Activated CD4-positive, alpha-beta T cell treated with anti-CD3 and anti-CD28 coated beads, Interleukin-2, amount 50 U/mL, for 4 hours (primary cell): ENCODE data around the gene ADAM23.
"Not testable (repeated sequence)": the region's sequence is repeated elsewhere in the genome, so short reads cannot be mapped to it uniquely, and the experiment has no call there.

Source experiments
- DNase-seq, 2 experiments: peaks; one replicate each; pipeline ENCODE4 v3.0.0-alpha.2; 2020

ADAM23 gene, protein sequence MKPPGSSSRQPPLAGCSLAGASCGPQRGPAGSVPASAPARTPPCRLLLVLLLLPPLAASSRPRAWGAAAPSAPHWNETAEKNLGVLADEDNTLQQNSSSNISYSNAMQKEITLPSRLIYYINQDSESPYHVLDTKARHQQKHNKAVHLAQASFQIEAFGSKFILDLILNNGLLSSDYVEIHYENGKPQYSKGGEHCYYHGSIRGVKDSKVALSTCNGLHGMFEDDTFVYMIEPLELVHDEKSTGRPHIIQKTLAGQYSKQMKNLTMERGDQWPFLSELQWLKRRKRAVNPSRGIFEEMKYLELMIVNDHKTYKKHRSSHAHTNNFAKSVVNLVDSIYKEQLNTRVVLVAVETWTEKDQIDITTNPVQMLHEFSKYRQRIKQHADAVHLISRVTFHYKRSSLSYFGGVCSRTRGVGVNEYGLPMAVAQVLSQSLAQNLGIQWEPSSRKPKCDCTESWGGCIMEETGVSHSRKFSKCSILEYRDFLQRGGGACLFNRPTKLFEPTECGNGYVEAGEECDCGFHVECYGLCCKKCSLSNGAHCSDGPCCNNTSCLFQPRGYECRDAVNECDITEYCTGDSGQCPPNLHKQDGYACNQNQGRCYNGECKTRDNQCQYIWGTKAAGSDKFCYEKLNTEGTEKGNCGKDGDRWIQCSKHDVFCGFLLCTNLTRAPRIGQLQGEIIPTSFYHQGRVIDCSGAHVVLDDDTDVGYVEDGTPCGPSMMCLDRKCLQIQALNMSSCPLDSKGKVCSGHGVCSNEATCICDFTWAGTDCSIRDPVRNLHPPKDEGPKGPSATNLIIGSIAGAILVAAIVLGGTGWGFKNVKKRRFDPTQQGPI

DNA sequence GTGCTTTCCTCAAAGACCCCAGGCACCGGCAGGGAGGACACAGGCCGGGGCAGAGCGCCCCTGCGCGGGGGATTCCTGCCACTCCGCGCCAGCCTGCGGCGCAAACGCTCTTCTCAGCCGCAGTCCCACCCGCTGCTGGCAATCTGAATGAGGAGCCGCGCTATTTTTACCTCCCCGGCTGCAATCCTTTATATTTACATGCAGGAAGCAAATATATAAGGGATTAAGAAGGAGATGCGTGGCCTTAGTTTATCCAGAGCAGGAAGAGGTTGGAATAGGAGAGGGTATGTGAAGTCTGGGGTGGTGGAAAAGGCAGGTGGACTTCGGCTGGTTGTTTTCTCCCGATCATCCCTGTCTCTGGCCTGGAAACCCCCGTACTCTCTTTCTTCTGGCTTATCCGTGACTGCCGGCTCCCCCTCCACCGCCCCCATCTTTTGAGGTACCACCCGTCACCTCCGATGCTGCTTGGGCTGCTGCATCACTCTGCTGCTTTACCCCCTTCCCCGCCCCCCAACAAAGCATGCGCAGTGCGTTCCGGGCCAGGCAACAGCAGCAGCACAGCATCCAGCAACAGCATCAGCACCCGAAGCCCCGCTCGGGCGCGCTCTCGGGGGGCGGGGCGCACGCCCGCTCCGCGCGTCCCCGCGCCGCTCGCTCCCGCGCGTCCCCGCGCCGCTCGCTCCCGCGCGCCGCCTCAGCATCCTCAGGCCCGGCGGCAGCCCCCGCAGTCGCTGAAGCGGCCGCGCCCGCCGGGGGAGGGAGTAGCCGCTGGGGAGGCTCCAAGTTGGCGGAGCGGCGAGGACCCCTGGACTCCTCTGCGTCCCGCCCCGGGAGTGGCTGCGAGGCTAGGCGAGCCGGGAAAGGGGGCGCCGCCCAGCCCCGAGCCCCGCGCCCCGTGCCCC, at the start of gene ADAM23:
Gene ADAM23, plus strand, starts transcription at position 700 of the 902 bp plus-strand sequence. CDS start 335 bp downstream, outside the sequence.
- DNase-seq, result peak; percentile 30 to 34

DNA sequence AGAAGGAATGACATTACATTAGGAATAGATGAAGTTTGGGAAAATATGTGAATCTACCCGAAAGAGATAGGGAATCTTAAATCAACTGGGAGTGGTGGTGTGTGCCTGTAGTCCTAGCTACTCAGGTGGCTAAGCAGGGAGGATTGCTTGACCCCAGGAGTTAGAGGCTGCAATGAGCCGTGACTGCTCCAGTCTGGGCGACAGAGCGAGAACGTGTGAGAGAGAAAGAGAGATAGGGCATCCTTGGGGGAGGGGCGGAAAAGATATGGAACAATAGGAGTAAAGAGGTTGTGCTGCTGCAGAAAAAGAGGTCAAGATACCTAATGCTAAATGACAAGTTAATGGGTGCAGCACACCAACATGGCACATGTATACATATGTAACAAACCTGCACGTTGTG, 47.1 kb upstream of the ADAM23 start:
- no peak for DNase-seq

DNA sequence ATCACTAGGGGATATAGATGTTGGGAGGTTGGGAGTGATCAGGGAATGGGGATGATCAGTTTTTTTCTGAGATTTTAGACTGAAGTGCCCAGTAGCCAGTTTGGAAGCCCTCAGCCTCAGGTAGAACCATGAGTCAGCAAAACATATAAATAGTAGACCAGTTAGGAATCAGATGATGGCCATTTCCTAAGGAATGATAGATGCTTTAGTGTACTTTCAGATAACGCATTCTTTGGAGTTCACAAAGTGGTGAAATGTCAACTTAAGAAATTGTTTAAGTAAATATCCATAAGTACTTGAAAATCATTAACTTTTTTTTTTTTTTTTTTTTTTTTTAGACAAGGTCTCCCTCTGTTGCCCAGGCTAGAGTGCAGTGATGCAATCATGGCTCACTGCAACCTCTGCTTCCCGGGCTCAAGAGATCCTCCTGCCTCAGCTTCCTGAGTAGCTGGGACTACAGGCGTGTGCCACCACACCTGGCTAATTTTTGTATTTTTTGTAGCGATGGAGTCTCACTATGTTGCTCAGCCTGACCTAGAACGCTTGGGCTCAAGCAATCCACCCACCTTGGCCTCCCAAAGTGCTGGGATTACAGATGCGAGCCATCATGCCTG, 40.3 kb upstream of the ADAM23 start:
- not testable (repeated sequence) for DNase-seq

DNA sequence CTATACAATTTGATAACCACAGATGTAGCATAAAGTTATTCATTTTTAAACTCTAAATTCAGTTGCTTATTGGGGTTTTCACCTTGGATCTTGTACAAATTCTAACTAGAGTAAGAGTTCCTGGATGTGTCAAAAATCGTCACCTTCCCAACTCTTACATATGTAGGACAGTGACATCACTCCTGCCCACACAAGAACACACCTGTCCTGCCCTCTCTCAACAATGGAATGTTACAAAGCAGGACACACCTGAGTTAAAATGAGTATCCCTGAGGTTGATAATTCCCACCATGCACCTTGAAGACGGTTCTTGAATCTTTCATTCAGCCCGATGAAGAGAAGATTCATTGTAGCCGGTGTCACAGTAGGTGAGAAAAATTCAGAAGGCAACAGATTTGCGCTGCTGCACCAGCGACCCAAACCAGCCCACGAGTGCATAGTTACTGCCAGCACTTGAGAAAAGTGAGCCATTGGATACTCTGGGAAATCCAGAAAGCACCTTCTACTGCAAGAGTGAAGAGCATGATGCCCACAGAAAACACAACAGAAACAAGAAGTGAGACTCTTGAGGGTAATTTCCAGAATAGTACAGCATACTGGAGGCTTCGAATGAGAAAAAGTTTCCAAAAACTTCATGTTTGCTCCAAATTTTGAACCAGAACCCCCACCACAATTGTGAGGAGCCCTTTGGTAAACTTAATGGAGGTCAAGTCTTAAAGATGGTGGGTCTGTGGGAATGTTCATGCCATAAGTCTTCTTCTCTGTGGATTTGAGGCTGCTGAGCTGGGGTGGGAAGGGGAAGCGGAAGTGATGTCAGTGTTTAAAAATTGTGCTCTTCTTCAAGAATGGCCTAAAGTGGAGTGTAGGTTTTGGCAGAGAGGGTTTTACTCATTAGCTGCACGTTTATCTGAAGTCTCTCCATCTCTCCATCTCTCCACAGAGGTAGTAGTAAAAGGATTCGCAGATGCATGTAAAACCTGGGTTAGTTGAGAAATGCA, 34.7 kb upstream of the ADAM23 start:
- no peak for DNase-seq

DNA sequence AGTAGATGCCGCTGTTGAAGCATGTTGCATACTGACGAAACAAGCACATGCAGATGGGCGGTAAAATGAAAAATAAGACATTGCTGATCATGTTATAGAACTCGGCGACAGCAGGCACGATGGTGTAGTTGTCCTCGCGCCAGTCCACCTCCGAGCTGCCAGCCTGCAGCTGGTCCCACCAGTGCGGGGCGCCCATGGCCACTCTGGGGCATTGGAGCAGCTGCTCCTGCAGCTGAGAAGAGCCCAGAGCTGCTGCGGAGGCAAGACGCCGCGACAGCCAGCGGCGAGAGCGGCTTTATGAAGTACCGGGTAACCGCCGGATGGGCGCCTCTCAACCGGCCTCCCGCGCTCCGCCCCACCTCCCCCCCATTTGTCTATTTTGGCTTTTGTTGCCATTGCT, 32.6 kb upstream of the ADAM23 start:
- DNase-seq, result no peak

DNA sequence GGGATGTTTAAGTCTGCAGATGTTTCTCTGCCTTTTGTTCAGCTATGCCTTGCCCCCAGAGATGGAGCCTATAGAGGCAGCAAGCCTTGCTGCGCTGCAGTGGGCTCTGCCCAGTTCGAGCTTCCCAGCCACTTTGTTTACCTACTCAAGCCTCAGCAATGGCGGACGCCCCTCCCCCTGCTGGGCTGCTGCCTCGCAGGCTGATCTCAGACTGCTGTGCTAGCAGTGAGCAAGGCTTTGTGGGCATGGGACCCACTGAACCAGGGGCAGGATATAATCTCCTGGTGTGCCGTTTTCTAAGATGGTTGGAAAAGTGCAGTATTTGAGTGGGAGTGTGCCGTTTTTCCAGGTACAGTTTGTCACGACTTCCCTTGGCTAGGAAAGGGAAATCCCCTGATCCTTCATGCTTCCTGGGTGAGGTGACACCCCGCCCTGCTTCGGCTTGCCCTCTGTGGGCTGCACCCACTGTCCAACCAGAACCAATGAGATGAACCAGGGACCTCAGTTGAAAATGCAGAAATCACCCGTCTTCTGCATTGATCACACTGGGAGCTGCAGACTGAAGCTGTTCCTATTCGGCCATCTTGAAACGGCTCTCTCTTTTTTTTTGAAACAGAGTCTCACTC, 27.6 kb upstream of the ADAM23 start:
- no peak for DNase-seq

DNA sequence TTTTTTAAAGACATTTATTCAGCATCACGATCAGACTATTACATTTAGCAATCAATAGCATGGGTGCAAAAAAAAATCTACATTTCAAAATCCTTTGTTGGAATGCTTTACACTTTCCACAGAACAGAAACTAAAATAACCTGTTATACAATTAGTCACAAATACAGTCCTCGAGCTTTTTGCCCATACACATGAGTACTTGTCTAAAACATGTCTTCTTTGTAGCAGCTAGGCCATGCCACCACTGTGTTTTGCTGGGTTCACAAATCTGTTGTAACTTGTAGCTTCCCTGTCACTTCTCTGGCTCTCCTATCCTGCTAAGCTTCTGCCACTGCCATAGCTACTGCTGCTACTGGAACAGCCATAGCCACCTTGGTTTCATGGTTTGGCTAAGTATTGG, 24.4 kb upstream of the ADAM23 start:
- DNase-seq, result no peak

DNA sequence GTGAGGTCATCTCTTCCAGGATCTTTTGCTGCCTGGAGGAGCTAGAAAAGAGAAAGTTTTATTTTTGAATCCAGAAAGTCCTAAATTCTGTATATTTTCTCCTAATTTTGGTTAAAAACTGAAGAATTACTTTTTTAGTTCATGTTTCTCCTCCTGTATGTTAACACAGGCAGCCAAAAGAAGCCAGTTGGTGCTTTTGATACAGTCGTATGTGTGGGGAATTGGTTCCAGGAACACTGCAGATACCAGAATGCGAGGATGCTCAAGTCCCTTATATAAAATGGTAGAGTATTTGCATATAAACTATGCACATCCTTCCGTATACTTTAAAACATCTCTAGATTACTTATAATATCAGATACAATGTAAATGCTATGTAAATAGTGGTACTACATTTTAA, 22.6 kb upstream of the ADAM23 start:
- no peak for DNase-seq

DNA sequence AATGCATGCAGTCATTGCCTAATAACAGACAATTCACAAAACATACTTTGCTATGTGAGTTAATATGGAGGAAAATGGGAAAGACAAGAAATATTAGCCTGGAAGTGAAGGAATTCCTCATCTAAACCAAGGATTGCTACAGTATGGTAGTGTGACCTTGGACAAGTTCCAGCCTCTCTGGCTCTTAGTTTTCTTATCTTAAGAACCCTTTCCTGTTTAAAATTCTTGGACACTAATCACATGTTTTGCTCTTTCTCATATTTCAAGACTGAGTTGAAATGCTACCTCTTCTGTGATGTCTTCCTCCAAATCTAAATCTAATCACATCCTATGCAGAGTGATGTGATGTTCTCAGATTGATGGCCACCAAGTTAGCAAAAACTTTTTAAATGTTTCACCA, 20.8 kb upstream of the ADAM23 start:
- DNase-seq, result no peak

DNA sequence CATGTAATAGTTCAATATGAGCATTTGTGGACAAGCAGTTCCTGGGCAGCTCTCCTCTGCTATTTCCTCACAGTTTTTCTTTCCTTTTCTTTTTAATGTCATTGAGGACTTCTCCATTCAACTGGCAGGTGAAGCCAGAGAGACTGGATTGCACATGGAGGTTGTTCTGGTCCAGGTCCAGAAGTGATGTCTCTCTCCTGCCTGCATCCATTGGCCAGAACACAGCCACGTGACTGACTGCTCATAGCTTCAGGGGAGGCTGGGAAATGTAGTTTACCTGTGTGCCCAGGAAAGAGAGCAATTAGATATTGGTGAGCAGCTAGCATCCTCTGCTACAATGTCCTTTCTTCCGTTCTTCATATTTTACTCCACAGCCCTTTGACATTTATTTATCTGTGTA, 20.2 kb upstream of the ADAM23 start:
- DNase-seq, result no peak

DNA sequence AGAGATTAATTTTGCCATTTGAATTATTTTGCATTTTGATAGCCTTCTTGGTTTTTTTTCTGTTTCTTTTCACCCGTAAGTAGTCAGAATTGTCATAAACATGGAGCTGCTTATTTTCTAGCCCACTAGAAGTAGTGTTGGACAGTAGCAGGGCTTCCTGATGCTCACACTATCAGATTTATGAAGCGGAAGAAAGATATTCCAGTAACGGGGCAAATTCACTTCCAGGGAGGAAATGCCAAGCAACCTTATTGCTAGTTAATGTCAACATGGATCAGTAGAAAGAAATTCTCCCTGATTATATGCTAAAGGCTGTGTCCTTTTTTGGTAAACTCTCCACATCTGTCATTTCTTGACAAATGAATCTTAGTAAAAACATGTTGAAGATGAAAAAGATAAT, 19.2 kb upstream of the ADAM23 start:
- DNase-seq, result no peak

DNA sequence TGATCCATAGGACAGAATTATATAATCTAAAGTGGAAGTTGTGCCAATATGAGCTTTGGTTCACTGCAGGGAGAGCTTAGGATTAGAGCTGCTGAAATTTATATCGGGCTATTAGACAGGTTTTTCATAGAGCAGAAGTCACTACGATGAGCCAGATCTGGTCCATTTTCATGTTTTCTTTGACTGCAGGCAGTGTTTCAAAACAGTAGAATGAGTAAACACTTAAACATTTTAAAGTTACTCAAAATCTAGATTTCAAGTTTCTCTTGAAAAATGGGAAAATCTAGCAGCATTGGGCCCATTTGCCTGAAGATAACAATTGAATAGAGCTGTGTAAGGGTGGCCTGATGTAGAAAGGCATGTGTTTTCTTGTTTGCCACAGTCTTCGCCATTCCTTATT, 14.5 kb upstream of the ADAM23 start:
- no peak for DNase-seq

DNA sequence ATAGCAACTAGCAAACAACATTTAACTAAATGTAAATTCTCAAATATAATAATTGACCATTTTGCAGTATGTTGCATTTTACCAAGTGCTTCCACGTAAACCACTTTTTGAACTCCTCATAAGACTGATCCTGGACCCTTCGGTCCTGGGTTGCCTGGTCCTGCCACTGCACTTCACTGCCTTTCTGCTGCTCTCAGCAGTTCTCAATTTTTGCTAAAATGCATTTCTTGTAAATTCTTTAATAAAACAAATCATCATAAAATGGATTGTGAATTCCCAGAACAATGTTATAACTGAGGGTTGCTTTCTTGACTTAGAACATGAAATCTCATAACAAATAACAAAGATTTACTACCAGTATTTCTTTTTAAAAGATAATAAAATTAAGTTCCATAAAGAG, 12.9 kb upstream of the ADAM23 start:
- DNase-seq, result no peak

DNA sequence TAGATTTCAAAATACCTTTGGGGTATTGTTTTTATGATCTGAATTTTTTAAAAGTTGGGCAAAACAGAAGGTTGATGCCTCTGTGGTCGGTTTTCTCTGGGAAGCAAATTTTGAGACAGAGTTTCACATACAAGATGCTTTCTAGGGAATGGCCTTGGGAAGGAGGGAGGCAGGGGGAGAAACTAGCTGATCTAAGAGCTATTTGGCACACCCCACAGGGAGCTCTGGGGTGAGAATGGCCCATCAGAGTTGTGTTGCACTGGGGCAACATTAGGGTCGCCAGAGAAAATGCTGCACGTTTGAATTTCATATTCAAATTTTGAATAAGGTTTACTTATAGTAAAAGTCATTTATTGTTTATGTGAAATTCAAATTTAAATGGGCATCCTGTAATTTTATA, 11.9 kb upstream of the ADAM23 start:
- DNase-seq, result no peak

DNA sequence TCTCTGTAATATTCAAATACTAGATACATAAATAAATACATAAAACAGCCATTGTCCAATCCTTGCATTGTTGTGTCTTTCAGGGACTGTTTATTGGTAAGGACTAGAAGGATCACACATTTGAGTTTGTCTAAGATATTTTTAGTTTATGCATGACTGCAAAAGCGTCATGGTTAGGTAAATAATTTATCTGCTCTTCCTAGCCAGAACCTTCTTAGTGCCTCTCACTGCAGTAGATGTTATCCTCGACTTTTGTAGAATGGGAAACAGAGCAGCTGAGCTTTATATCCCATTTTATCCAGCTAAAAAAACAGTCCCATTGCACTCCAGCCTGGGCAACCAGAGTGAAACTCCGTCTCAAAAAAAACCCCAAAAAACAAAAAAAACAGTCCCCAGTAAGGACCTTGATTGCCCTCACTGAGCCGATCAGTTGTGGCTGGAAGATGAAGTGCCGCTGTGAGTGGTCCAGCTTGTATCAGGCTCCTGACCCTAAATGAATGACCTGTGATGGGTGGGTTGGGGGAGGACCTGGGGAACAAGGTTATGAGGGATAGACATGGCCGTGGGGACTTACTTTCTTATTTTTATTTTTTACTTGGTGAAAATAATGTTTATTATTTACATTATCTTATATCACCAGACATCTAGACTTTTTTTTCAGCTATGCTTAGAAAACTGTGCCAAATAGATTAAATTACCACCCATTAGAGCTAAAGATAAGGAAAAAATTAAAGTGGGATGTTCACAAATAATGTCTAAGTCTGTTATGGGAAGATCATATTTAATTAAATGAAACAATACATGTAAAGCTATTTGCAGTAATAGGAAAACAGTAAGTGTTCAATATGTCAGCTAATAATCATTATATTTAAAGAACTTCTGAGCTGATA, 10.9 kb upstream of the ADAM23 start:
- DNase-seq, result no peak

DNA sequence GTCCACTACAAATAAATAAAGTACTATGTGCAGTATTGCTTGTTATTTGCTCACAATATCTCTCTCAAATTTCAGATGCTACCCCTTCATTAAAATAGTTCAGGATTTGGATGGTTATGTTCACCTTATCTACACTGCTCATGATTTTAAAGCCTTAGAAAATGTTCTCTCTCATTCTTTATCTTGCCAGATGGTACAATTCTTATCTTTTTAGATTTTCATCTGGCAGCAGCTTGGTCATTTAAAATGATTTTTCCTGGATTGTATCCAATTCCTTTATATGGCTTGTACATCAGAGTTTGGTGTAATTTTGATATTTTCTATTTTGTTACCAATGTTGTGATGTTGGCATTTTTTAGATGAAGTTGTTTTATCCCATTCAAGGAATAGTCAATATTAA, 10.1 kb upstream of the ADAM23 start:
- no peak for DNase-seq

DNA sequence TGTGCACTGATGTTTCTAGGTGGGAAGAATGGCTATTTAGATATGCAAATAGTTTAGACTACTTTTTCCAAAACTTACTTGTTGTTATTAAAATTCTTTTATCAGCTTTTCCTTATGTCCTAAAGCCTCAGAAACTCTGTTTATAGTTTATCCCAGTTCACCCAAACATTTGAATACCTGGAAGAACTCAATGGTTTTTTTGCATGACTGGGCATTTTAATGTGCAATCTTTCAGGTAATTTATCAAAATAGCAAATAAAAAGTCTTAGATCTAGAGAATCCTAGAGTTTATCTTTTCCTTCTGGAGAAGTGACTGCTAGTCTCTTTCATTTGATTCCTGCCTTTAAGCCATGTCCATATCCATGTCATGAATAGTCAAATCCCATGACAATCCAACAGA, 9.6 kb upstream of the ADAM23 start:
- no peak for DNase-seq

DNA sequence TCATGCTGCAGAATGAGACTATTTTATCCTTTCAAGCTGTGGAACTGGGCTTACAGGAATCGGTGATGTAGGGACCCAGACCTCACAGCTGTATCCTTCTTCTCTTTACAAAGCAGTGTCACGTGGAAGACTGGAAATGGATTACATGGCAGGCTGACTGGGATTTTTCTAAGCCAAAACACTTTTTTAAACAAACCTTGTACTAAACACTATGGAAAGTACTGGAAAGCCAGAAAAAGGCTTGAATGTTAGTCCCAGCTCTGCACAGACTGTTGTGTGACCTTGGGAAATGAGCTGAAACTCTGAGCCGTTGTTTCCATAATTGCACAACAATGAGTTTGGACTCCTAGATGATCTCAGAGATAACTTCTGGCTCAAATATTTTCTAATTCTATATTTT, 7.6 kb upstream of the ADAM23 start:
- DNase-seq, result no peak

DNA sequence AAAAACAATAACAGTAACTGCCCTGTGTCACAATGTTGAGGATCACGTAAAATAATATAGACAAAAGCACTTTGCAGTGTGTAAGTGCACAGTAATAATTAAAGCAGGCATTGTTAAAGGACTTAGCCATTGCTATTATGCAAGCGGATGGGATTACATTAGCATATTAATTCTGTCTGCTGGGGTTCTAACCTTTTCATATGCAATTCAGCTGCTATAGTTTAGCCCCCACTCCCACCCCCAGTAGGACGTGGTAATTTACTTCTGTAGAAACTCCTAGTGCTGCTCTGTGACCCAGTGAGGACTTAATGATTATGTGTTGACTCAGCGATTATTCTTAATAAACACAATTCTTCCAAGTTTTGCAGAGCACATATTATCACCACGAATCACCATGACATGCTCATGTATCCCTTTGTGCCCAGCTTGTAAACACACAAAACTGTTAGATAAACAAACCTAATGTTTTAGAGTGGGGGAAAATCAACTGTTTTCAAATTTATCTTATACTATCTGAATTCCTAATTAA, 5.1 kb upstream of the ADAM23 start:
- no peak for DNase-seq

DNA sequence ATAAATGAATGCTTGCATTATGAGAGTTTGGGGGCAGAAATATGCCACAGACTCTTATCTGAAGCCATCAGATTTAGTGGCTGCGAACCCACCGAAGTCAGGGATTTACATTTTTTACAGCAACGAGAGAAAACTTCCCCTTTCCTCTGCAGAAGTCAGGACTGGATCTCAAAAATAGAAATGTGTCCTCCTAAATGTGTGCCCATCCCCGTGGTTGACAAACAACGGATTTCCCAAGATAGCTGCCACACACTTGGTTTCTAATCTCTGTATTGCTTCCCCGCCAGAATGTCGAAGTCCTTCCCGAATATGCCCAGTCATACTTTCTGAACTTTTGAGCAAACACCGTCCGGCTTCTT, 879 bp upstream of the ADAM23 start:
- DNase-seq, result no peak
